Measurements from ENCODE around the gene CACNA1B.

CACNA1B gene

DNA sequence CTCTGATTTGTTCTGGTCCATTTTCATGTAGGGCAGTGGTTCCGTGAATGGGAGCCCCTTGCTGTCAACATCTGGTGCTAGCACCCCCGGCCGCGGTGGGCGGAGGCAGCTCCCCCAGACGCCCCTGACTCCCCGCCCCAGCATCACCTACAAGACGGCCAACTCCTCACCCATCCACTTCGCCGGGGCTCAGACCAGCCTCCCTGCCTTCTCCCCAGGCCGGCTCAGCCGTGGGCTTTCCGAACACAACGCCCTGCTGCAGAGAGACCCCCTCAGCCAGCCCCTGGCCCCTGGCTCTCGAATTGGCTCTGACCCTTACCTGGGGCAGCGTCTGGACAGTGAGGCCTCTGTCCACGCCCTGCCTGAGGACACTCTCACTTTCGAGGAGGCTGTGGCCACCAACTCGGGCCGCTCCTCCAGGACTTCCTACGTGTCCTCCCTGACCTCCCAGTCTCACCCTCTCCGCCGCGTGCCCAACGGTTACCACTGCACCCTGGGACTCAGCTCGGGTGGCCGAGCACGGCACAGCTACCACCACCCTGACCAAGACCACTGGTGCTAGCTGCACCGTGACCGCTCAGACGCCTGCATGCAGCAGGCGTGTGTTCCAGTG, 244.0 kb downstream of the CACNA1B start:
- no peaks in the 10 kb centered on the region for H3K79me2 ChIP-seq (ENCODE audit: low read length)
- H3K9ac ChIP-seq (ENCODE audit: low read length) = no peak overlapping the region
- H3K27ac ChIP-seq (ENCODE audit: low read length) = no peak overlapping the region
- no peaks in the 10 kb centered on the region for H3F3A ChIP-seq (ENCODE audit: insufficient read depth, low read length)
- no peaks in the 10 kb centered on the region for H4K20me1 ChIP-seq (ENCODE audit: insufficient read depth, low read length)
- TF ChIP-seq, protein P1, sequence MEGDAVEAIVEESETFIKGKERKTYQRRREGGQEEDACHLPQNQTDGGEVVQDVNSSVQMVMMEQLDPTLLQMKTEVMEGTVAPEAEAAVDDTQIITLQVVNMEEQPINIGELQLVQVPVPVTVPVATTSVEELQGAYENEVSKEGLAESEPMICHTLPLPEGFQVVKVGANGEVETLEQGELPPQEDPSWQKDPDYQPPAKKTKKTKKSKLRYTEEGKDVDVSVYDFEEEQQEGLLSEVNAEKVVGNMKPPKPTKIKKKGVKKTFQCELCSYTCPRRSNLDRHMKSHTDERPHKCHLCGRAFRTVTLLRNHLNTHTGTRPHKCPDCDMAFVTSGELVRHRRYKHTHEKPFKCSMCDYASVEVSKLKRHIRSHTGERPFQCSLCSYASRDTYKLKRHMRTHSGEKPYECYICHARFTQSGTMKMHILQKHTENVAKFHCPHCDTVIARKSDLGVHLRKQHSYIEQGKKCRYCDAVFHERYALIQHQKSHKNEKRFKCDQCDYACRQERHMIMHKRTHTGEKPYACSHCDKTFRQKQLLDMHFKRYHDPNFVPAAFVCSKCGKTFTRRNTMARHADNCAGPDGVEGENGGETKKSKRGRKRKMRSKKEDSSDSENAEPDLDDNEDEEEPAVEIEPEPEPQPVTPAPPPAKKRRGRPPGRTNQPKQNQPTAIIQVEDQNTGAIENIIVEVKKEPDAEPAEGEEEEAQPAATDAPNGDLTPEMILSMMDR (IDR thresholded peaks at IDR 0.05; ENCODE audit: low read length) = no peak
- no peak for TF ChIP-seq EZH2 (optimal IDR thresholded peaks at IDR 0.05; ENCODE audit: low read depth, low read length)
- H3K9me3 ChIP-seq (replicated peaks; ENCODE audit: insufficient read depth, low read length) = no peaks in the 10 kb centered on the region
- H3K36me3 ChIP-seq (replicated peaks; ENCODE audit: insufficient read depth, low read length) = no peaks in the 10 kb centered on the region
- no peak for DNase-seq
- H3K4me3 ChIP-seq (ENCODE audit: low read length) = no peak overlapping the region
- no peak overlapping the region for H2AFZ ChIP-seq (ENCODE audit: low read length)
- H3K4me2 ChIP-seq (ENCODE audit: low read depth, low read length) = no peak overlapping the region
- no peaks in the 10 kb centered on the region for H3K4me1 ChIP-seq (ENCODE audit: low read length)
- H3K27me3 ChIP-seq (replicated peaks; ENCODE audit: insufficient read depth, low read length) = peaks cover 72% of the 10 kb centered on the region
- H3K9me2 ChIP-seq (replicated peaks; ENCODE audit: insufficient read depth, low read length) = no peaks in the 10 kb centered on the region

DNA sequence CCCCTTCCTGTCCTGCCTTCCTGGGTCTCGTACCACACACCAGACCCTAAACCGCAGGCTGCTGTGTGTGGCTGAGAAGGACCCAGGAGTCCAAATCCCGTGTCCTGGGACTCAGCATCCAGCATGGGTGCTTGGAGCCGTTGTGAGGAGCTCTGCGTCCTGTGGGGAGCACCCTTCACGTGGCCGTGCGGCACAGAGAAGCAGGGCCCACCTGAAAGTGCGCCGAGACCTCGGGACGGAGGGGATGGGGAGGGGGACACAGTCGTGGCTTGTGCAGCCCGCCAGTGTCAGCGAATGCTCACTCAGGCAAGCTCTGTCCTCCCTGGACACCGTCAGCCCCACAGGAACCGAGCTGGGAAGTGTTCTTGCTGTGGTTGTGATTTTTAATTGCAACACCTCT, 244.6 kb downstream of the CACNA1B start:
- DNase-seq = no peak
- Histone ChIP-seq H3K36me3 (replicated peaks; ENCODE audit: insufficient read depth, low read length) (no peaks in the 10 kb centered on the region), H3K9ac (ENCODE audit: low read length) (no peak overlapping the region), H3K27ac (ENCODE audit: low read length) (no peak overlapping the region), H3K4me1 (ENCODE audit: low read length) (no peaks in the 10 kb centered on the region), H3K4me3 (ENCODE audit: low read length) (no peak overlapping the region), H3K4me2 (ENCODE audit: low read depth, low read length) (no peak overlapping the region), H3F3A (ENCODE audit: insufficient read depth, low read length) (no peaks in the 10 kb centered on the region), H3K9me3 (replicated peaks; ENCODE audit: insufficient read depth, low read length) (no peaks in the 10 kb centered on the region), H2AFZ (ENCODE audit: low read length) (no peak overlapping the region), H3K27me3 (replicated peaks; ENCODE audit: insufficient read depth, low read length) (peaks cover 65% of the 10 kb centered on the region), H3K9me2 (replicated peaks; ENCODE audit: insufficient read depth, low read length) (no peaks in the 10 kb centered on the region), H3K79me2 (ENCODE audit: low read length) (no peaks in the 10 kb centered on the region), H4K20me1 (ENCODE audit: insufficient read depth, low read length) (no peaks in the 10 kb centered on the region)
- TF ChIP-seq EZH2 (optimal IDR thresholded peaks at IDR 0.05; ENCODE audit: low read depth, low read length) (no peak), EZH2phosphoT487 (IDR thresholded peaks at IDR 0.05; ENCODE audit: low read length) (no peak)
- TF ChIP-seq, protein P1 (IDR thresholded peaks at IDR 0.05; ENCODE audit: low read length) = no peak

DNA sequence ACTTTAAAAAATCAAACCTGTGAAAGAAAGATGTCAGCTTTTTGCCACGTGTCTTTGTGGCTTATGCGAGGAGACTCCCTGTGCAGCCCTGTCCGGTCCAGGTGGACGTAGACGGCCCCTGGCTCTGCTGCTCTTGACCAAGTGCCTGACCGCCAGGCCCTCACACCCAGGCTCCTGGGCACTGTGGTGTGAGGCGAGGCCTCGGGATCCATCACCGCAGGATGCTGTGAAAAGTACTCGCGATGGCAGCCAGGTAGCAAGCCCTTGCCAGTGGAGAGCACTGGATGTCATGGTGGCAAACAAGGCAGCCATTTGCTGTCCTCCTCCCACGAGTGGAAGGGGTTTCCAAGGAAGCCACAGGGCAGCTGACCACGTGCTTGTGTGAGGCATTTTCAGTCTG, 245.1 kb downstream of the CACNA1B start:
- H4K20me1 ChIP-seq (ENCODE audit: insufficient read depth, low read length) = no peaks in the 10 kb centered on the region
- no peak overlapping the region for H2AFZ ChIP-seq (ENCODE audit: low read length)
- no peak overlapping the region for H3K9ac ChIP-seq (ENCODE audit: low read length)
- H3K27me3 ChIP-seq (replicated peaks; ENCODE audit: insufficient read depth, low read length) = peaks cover 61% of the 10 kb centered on the region
- no peaks in the 10 kb centered on the region for H3K4me1 ChIP-seq (ENCODE audit: low read length)
- H3K9me3 ChIP-seq (replicated peaks; ENCODE audit: insufficient read depth, low read length) = no peaks in the 10 kb centered on the region
- no peaks in the 10 kb centered on the region for H3F3A ChIP-seq (ENCODE audit: insufficient read depth, low read length)
- H3K79me2 ChIP-seq (ENCODE audit: low read length) = no peaks in the 10 kb centered on the region
- no peak overlapping the region for H3K4me3 ChIP-seq (ENCODE audit: low read length)
- no peak for DNase-seq
- no peaks in the 10 kb centered on the region for H3K36me3 ChIP-seq (replicated peaks; ENCODE audit: insufficient read depth, low read length)
- TF ChIP-seq EZH2 (optimal IDR thresholded peaks at IDR 0.05; ENCODE audit: low read depth, low read length) (no peak), EZH2phosphoT487 (IDR thresholded peaks at IDR 0.05; ENCODE audit: low read length) (no peak)
- TF ChIP-seq, protein P1 (IDR thresholded peaks at IDR 0.05; ENCODE audit: low read length) = no peak
- no peak overlapping the region for H3K27ac ChIP-seq (ENCODE audit: low read length)
- H3K9me2 ChIP-seq (replicated peaks; ENCODE audit: insufficient read depth, low read length) = no peaks in the 10 kb centered on the region
- H3K4me2 ChIP-seq (ENCODE audit: low read depth, low read length) = no peak overlapping the region
